NCI-H2227 (cell line): Measurements from ENCODE around the gene MEFV.
"Not testable (repeated sequence)": the region's sequence is repeated elsewhere in the genome, so short reads cannot be mapped to it uniquely, and the experiment has no call there.

Experiments used
- DNase-seq: peaks from one replicate; lab custom pipeline; 2025; ENCODE audit not compliant: unreplicated experiment; lab: John Stamatoyannopoulos, UW

MEFV gene

GRCh38 chr16:3223913-3224515 is 32.4 kb downstream of the MEFV start:
- DNase-seq, result no peak

- no peak for DNase-seq
These were observed 35.6 kb downstream of the MEFV start for GRCh38 chr16:3220839-3221238.

GRCh38 chr16:3216263-3216640 is 40.2 kb downstream of the MEFV start:
- no peak for DNase-seq

GRCh38 chr16:3215601-3216262 is 40.7 kb downstream of the MEFV start:
- DNase-seq, result no peak

- DNase-seq, result no peak
These were observed 41.4 kb downstream of the MEFV start for GRCh38 chr16:3214904-3215600.

GRCh38 chr16:3212567-3212966 is 43.9 kb downstream of the MEFV start:
- no peak for DNase-seq

GRCh38 chr16:3212006-3212405 is 44.4 kb downstream of the MEFV start:
- no peak for DNase-seq

- DNase-seq, result no peak
These were observed 49.1 kb downstream of the MEFV start for GRCh38 chr16:3207086-3207953.

- not testable (repeated sequence) for DNase-seq
These were observed 50.5 kb downstream of the MEFV start for GRCh38 chr16:3205939-3206338.

GRCh38 chr16:3202903-3203539 is 53.4 kb downstream of the MEFV start:
- DNase-seq, result no peak

GRCh38 chr16:3198334-3199072 is 57.9 kb downstream of the MEFV start:
- DNase-seq, result no peak

- DNase-seq, result not testable (repeated sequence)
These were observed 58.6 kb downstream of the MEFV start for GRCh38 chr16:3197694-3198333.

GRCh38 chr16:3195975-3196374 is 60.5 kb downstream of the MEFV start:
- DNase-seq, result no peak

GRCh38 chr16:3194792-3195191 is 61.6 kb downstream of the MEFV start:
- DNase-seq, result no peak

GRCh38 chr16:3193221-3194212 is 62.9 kb downstream of the MEFV start:
- DNase-seq, result no peak

GRCh38 chr16:3192476-3193019 is 63.9 kb downstream of the MEFV start:
- no peak for DNase-seq
